Endodermal cell (in vitro differentiated cells): ENCODE measurements around the gene FER. TPM values are rescaled to one million over a fixed set of nuclear protein-coding genes. Genes with fewer than 3 reads are reported as not detected.

Experiments used
- DNase-seq: peaks from one replicate; pipeline ENCODE4 v3.0.0-alpha.2; 2017
- H3K27ac ChIP-seq: 2 replicates; pipeline ENCODE4 v1.5.1; 2013; ENCODE audit warnings: mild to moderate bottlenecking, low read depth, low read length, moderate library complexity
- H3K27me3 ChIP-seq: 2 replicates; pipeline ENCODE4 v1.6.1; 2013; ENCODE audit warnings: mild to moderate bottlenecking, low read length, moderate library complexity; ENCODE audit not compliant: insufficient read depth, control insufficient read depth, poor library complexity, severe bottlenecking
- H3K36me3 ChIP-seq: 2 replicates; pipeline ENCODE4 v1.7.0; 2013; ENCODE audit warnings: mild to moderate bottlenecking, low read length, moderate library complexity; ENCODE audit not compliant: control insufficient read depth, insufficient read depth
- H3K4me1 ChIP-seq: one replicate; pipeline ENCODE4 v1.7.0; 2013; ENCODE audit warnings: low read length; ENCODE audit not compliant: control insufficient read depth, insufficient read depth
- H3K4me3 ChIP-seq: 2 replicates; pipeline ENCODE4 v1.5.1; 2013; ENCODE audit warnings: mild to moderate bottlenecking, low read length, moderate library complexity
- H3K9ac ChIP-seq: 2 replicates; pipeline ENCODE4 v1.6.1; 2013; ENCODE audit warnings: mild to moderate bottlenecking, low read length, moderate library complexity; ENCODE audit not compliant: poor library complexity, severe bottlenecking; ENCODE audit errors: extremely low read depth
- H3K9me3 ChIP-seq: 2 replicates; pipeline ENCODE4 v1.6.1; 2013; ENCODE audit warnings: mild to moderate bottlenecking, low read length, moderate library complexity; ENCODE audit not compliant: control insufficient read depth
- H3K27ac Mint-ChIP-seq: 2 replicates; pipeline ENCODE4 v1.8.0; 2020; ENCODE audit warnings: mixed read lengths
- H3K27me3 Mint-ChIP-seq: 2 replicates; pipeline ENCODE4 v1.8.0; 2021; ENCODE audit warnings: mild to moderate bottlenecking, mixed read lengths; ENCODE audit not compliant: insufficient read depth
- H3K36me3 Mint-ChIP-seq: 2 replicates; pipeline ENCODE4 v1.8.0; 2020; ENCODE audit warnings: low read depth, mixed read lengths
- H3K4me1 Mint-ChIP-seq: 2 replicates; pipeline ENCODE4 v1.8.0; 2020; ENCODE audit warnings: mixed read lengths
- H3K4me3 Mint-ChIP-seq: 2 replicates; pipeline ENCODE4 v1.8.0; 2020; ENCODE audit warnings: mild to moderate bottlenecking, moderate library complexity, mixed read lengths
- H3K9me3 Mint-ChIP-seq: 2 replicates; pipeline ENCODE4 v1.8.0; 2020; ENCODE audit warnings: mild to moderate bottlenecking, mixed read lengths
- WGBS, 2 experiments: methylation state at CpG; one replicate each; pipeline versions ENCODE4 v1.1.5 to v1.1.7; 2013; ENCODE audit warnings: missing lambda C conversion rate in 2 of 2, mixed read lengths in 1 of 2; ENCODE audit not compliant: insufficient coverage in 1 of 2, insufficient read length in 1 of 2; 5-methylcytosine and 5-hydroxymethylcytosine counted together
- total RNA-seq, 2 donors: library from RNA; stranded (reverse); fragmentation: NEBNext Ultra II Directional in 1 of 2; extraction: Animal tissue kit (Norgen Biotek cat#: 25700) in 1 of 2; gene quantifications; 2 replicates in 1 of 2; 3 replicates in 1 of 2; pipeline ENCODE4 v1.2.1, GENCODE V29; 2021
- TF ChIP-seq, protein P1 (sequence below): fragments of 200-600 bp; sonication (generic); conservative IDR thresholded peaks from 2 replicates; pipeline ENCODE4 v1.5.0; 2021; ENCODE audit warnings: antibody characterized with exemption, mild to moderate bottlenecking

The FER gene
- total RNA-seq, 2 donors from 2014 or later: 24.5 to 26.8 TPM

DNA sequence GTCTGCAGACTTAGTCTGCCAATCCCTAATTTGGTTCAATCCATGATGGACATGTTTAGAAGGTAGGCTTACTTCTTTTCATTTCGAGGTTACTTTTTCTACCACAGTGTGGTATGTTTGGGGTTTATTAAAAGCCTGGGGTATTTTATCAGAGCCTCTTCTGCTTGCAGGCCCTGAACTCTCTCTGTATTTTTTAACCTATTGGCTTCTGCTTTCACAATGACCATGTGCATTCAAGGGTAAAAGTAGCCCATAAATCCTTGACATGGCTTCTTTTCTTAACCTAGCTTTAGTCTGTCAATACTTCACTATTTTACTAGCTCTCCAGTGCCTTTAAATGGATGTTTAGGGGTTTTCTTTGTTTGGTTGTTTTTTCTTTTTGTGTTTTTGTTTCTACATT, 286.6 kb downstream of the FER start:
- H3K4me1 Mint-ChIP-seq: peaks cover 17% of the 10 kb centered on the region
- Histone ChIP-seq H3K27me3 (no peaks in the 10 kb centered on the region), H3K4me1 (peaks cover 11% of the 10 kb centered on the region), H3K4me3 (no peak overlapping the region), H3K27ac (no peak overlapping the region), H3K9ac (no peak overlapping the region), H3K9me3 (no peaks in the 10 kb centered on the region), H3K36me3 (no peaks in the 10 kb centered on the region)
- H3K27ac Mint-ChIP-seq: no peak overlapping the region
- TF ChIP-seq, protein P1, sequence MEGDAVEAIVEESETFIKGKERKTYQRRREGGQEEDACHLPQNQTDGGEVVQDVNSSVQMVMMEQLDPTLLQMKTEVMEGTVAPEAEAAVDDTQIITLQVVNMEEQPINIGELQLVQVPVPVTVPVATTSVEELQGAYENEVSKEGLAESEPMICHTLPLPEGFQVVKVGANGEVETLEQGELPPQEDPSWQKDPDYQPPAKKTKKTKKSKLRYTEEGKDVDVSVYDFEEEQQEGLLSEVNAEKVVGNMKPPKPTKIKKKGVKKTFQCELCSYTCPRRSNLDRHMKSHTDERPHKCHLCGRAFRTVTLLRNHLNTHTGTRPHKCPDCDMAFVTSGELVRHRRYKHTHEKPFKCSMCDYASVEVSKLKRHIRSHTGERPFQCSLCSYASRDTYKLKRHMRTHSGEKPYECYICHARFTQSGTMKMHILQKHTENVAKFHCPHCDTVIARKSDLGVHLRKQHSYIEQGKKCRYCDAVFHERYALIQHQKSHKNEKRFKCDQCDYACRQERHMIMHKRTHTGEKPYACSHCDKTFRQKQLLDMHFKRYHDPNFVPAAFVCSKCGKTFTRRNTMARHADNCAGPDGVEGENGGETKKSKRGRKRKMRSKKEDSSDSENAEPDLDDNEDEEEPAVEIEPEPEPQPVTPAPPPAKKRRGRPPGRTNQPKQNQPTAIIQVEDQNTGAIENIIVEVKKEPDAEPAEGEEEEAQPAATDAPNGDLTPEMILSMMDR: no peak
- 100% methylated on average over 1 of the region's 1 CpG; no CpG with 5 or more reads in 1 of the 2 experiments for WGBS, 2 experiments
- no peaks in the 10 kb centered on the region for H3K27me3 Mint-ChIP-seq
- no peaks in the 10 kb centered on the region for H3K9me3 Mint-ChIP-seq
- no peak for DNase-seq
- no peak overlapping the region for H3K4me3 Mint-ChIP-seq
- H3K36me3 Mint-ChIP-seq: no peaks in the 10 kb centered on the region

DNA sequence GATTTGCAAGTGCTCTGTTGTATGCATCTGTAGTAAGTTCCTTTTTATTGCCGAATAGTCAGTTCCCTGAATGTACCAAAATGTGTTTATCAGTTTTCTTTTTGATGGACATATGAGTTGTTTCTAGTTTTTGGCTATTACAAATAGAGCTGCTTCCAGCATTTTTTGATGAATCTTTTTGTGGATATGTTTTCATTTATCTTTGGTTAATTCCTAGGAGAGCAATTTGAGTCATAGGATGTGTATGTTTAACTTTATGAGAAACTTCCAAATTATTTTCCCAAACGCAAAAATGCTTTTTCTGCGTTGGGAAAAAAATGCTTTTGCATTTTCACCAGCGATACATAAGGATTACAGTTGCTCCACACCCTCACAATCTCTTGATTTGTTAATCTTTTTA, 287.7 kb downstream of the FER start:
- peaks cover 5% of the 10 kb centered on the region for H3K4me1 ChIP-seq
- TF ChIP-seq, protein P1: no peak
- 94 to 95% methylated on average over 3 to 4 of the region's 4 CpGs for WGBS, 2 experiments
- H3K27me3 Mint-ChIP-seq: no peaks in the 10 kb centered on the region
- H3K4me3 ChIP-seq: no peak overlapping the region
- no peaks in the 10 kb centered on the region for H3K27me3 ChIP-seq
- H3K9me3 Mint-ChIP-seq: no peaks in the 10 kb centered on the region
- no peak overlapping the region for H3K27ac Mint-ChIP-seq
- no peak for DNase-seq
- no peaks in the 10 kb centered on the region for H3K9me3 ChIP-seq
- H3K27ac ChIP-seq: no peak overlapping the region
- peaks cover 6% of the 10 kb centered on the region for H3K4me1 Mint-ChIP-seq
- H3K36me3 ChIP-seq: no peaks in the 10 kb centered on the region
- H3K36me3 Mint-ChIP-seq: no peaks in the 10 kb centered on the region
- no peak overlapping the region for H3K4me3 Mint-ChIP-seq
- H3K9ac ChIP-seq: no peak overlapping the region

DNA sequence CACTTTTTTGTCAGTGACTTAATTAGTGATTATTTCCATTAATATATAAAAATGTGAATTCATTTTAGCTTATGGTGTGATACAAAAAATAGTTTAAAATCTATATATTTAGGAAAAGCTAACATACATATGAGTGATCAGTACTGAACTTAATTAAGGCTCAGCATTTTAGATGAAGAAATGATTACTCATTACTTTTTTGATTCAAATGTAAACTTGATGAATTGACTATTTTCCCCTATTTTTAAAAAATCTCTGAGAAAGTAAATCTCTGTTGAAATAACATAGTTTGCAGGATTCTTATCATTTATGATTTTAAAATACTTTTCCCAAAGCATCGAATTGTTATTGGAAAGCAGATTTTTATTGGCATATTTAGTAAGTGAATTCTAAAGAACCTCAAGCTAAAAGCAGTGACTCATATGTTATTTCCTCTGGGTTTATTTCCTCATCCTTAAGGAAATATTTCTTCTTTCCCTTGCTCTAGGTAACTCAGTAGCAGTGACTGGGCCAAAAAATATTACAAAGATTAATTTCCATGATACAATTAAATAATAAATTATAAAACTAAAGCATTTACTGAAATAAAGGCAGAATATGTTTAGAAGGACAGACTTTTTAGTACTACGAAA, 290.6 kb downstream of the FER start:
- H3K27ac Mint-ChIP-seq: no peak overlapping the region
- Histone ChIP-seq H3K9ac (no peak overlapping the region), H3K27me3 (no peaks in the 10 kb centered on the region), H3K27ac (no peak overlapping the region), H3K4me3 (no peak overlapping the region), H3K36me3 (no peaks in the 10 kb centered on the region), H3K9me3 (no peaks in the 10 kb centered on the region), H3K4me1 (no peaks in the 10 kb centered on the region)
- H3K9me3 Mint-ChIP-seq: no peaks in the 10 kb centered on the region
- TF ChIP-seq, protein P1: no peak
- H3K36me3 Mint-ChIP-seq: no peaks in the 10 kb centered on the region
- DNase-seq: no peak
- H3K4me3 Mint-ChIP-seq: no peak overlapping the region
- WGBS, 2 experiments: 100% methylated on average over 1 of the region's 2 CpGs; no CpG with 5 or more reads in 1 of the 2 experiments
- H3K27me3 Mint-ChIP-seq: no peaks in the 10 kb centered on the region
- H3K4me1 Mint-ChIP-seq: no peaks in the 10 kb centered on the region
